Transverse colon (tissue), 4 donors: Measurements from ENCODE around the gene OMP. TPM values are rescaled to one million over a fixed set of nuclear protein-coding genes. Genes with fewer than 3 reads are reported as not detected.

Experiments used
- DNase-seq: peaks from one replicate; pipeline ENCODE4 v3.0.0-alpha.2; 2019
- H3K27ac ChIP-seq, 4 donors: fragments of 200-600 bp; sonication (generic); 2 replicates each; pipeline ENCODE4 v1.5.1; 2016 to 2018; ENCODE audit warnings: inconsistent platforms in 4 of 4
- H3K27me3 ChIP-seq: fragments of 200-600 bp; sonication (generic); 2 replicates; pipeline ENCODE4 v1.5.1; 2017; ENCODE audit warnings: inconsistent platforms
- H3K36me3 ChIP-seq, 4 donors: fragments of 200-600 bp; sonication (generic); 2 replicates each; pipeline ENCODE4 v1.5.1; 2017 to 2019; ENCODE audit warnings: inconsistent platforms in 4 of 4
- H3K4me1 ChIP-seq, 4 donors: fragments of 200-600 bp; sonication (generic); 2 replicates each; pipeline ENCODE4 v1.5.1; 2017 to 2020; ENCODE audit warnings: inconsistent platforms in 4 of 4
- H3K4me3 ChIP-seq, 4 donors: fragments of 200-600 bp; sonication (generic); 1 replicate in 1 of 4; 2 replicates in 3 of 4; pipeline versions ENCODE4 v1.5.1 to v1.6.1; 2017 to 2019; ENCODE audit warnings: inconsistent platforms in 4 of 4
- H3K9me3 ChIP-seq, 2 donors: fragments of 200-600 bp; sonication (generic); 2 replicates each; pipeline ENCODE4 v1.5.1; 2017 to 2019; ENCODE audit warnings: inconsistent platforms in 2 of 2
- CTCF ChIP-seq, 5 experiments: fragments of 200-600 bp in 3 of 5; fragments of 450-650 bp in 2 of 5; sonication (generic) in 3 of 5; IDR thresholded peaks; 1 replicate in 2 of 5; 2 replicates in 3 of 5; pipeline ENCODE4 v1.5.1; 2016 to 2017; ENCODE audit warnings: antibody characterized with exemption in 5 of 5, inconsistent platforms in 3 of 5, mild to moderate bottlenecking in 2 of 5, moderate library complexity in 1 of 5
- EP300 ChIP-seq: sonication (generic); formaldehyde crosslinking; IDR thresholded peaks from one replicate; pipeline ENCODE4 v1.6.1; 2017; ENCODE audit warnings: antibody characterized with exemption, low read depth
- POLR2A ChIP-seq: fragments of 450-650 bp; IDR thresholded peaks from one replicate; pipeline ENCODE4 v1.6.1; 2016; ENCODE audit warnings: antibody characterized with exemption, mild to moderate bottlenecking, moderate library complexity
- POLR2AphosphoS5 ChIP-seq, 3 donors: sonication (generic); formaldehyde crosslinking; IDR thresholded peaks; one replicate each; pipeline ENCODE4 v1.6.1; 2016; ENCODE audit warnings: antibody characterized with exemption in 3 of 3
- WGBS, 2 donors: methylation state at CpG; one replicate each; pipeline ENCODE4 v1.1.5; 2018; ENCODE audit warnings: low coverage in 1 of 2; 5-methylcytosine and 5-hydroxymethylcytosine counted together
- in situ Hi-C, 4 donors: fragments of 200-750 bp; cut with MboI; loops; one replicate each; pipeline versions ENCODE4 v1.15.0 to v1.15.1; 2017; ENCODE audit warnings: low sequenced_read_pairs in 3 of 4, low pct_ligation_motif_present in 1 of 4, low pct_unique_long_range_greater_than_20kb in 1 of 4
- intact Hi-C: fragments of 100-400 bp; cut with DNase I; formaldehyde crosslinking; loops from one replicate; pipeline ENCODE4 v1.15.1; 2023; ENCODE audit warnings: low total_unique reads
- total RNA-seq, 4 donors: library from RNA; depleted of rRNA; stranded (reverse); fragments of >200 nt; gene quantifications; one replicate each; pipeline ENCODE4 v1.1.0, GENCODE V29; 2016

The OMP gene
- total RNA-seq, 4 donors from 2014 or later = 16.0 to 126 (median 49.4) TPM

- H3K27me3 ChIP-seq = no peaks in the 10 kb centered on the region
- no peaks in the 10 kb centered on the region for H3K9me3 ChIP-seq
- H3K36me3 ChIP-seq = no peaks in the 10 kb centered on the region
- intact Hi-C loops = no loop called here
- in situ Hi-C loops = no loop called here
- TF ChIP-seq EP300 = no peak
- H3K4me3 ChIP-seq = no peak overlapping the region
- no peak for DNase-seq
- WGBS, 2 donors = 95% methylated on average over 13 of the region's 13 CpGs; no CpG with 5 or more reads in 1 of the 2 donors
- H3K4me1 ChIP-seq = peaks cover 20 to 54% (median 40%) of the 10 kb centered on the region in 4 donors
- peak overlapping the region in 3 of 4 donors; percentile 31 to 58 (median 41) for H3K27ac ChIP-seq
These were observed 4.1 kb downstream of the OMP start for GRCh38 chr11:77106759-77107158.

GRCh38 chr11:77107950-77108349 lies 5.3 kb downstream of the OMP start:
- Histone ChIP-seq H3K4me3 (no peak overlapping the region), H3K36me3 (no peaks in the 10 kb centered on the region), H3K27ac (peak overlapping the region; percentile 34 to 59 (median 53)), H3K27me3 (no peaks in the 10 kb centered on the region), H3K4me1 (peaks cover 20 to 54% (median 40%) of the 10 kb centered on the region in 4 donors), H3K9me3 (no peaks in the 10 kb centered on the region)
- TF ChIP-seq EP300 = no peak
- TF ChIP-seq POLR2AphosphoS5 (IDR thresholded peaks at IDR 0.05) = no peak
- no peak for TF ChIP-seq POLR2A
- TF ChIP-seq CTCF (IDR thresholded peaks at IDR 0.05) = no peak
- intact Hi-C loops (no loop called here), in situ Hi-C loops (no loop called here)
- peak; percentile 69 for DNase-seq
- WGBS, 2 donors = 33% methylated on average over 3 of the region's 3 CpGs; no CpG with 5 or more reads in 1 of the 2 donors

- WGBS, 2 donors = 52 to 57% methylated on average over 3 to 9 of the region's 9 CpGs
- peak; percentile 46 for DNase-seq
- Histone ChIP-seq H3K4me3 (no peak overlapping the region), H3K9me3 (no peaks in the 10 kb centered on the region), H3K27ac (peak overlapping the region; percentile 34 to 59 (median 53)), H3K4me1 (peaks cover 20 to 58% (median 40%) of the 10 kb centered on the region in 4 donors), H3K27me3 (no peaks in the 10 kb centered on the region), H3K36me3 (no peaks in the 10 kb centered on the region)
- intact Hi-C loops (no loop called here), in situ Hi-C loops (no loop called here)
- TF ChIP-seq POLR2A = no peak
- no peak for TF ChIP-seq POLR2AphosphoS5 (IDR thresholded peaks at IDR 0.05)
- no peak for TF ChIP-seq CTCF (IDR thresholded peaks at IDR 0.05)
- TF ChIP-seq EP300 = no peak
These were observed 5.8 kb downstream of the OMP start for GRCh38 chr11:77108436-77108835.

GRCh38 chr11:77109236-77110019 lies 6.8 kb downstream of the OMP start:
- DNase-seq = no peak
- Histone ChIP-seq H3K4me1 (peaks cover 20 to 58% (median 38%) of the 10 kb centered on the region in 4 donors), H3K27ac (peak overlapping the region in 2 of 4 donors; percentile 23 to 31), H3K9me3 (no peaks in the 10 kb centered on the region), H3K36me3 (peaks cover 0 to 6% (median 2%) of the 10 kb centered on the region in 4 donors), H3K4me3 (no peak overlapping the region), H3K27me3 (no peaks in the 10 kb centered on the region)
- in situ Hi-C loops (no loop called here), intact Hi-C loops (no loop called here)
- no peak for TF ChIP-seq POLR2AphosphoS5 (IDR thresholded peaks at IDR 0.05)
- no peak for TF ChIP-seq EP300
- no peak for TF ChIP-seq CTCF (IDR thresholded peaks at IDR 0.05)
- TF ChIP-seq POLR2A = no peak
- 69 to 86% methylated on average over 1 to 11 of the region's 11 CpGs for WGBS, 2 donors
